ENCODE measurements around the gene USP9Y.

USP9Y gene

DNA sequence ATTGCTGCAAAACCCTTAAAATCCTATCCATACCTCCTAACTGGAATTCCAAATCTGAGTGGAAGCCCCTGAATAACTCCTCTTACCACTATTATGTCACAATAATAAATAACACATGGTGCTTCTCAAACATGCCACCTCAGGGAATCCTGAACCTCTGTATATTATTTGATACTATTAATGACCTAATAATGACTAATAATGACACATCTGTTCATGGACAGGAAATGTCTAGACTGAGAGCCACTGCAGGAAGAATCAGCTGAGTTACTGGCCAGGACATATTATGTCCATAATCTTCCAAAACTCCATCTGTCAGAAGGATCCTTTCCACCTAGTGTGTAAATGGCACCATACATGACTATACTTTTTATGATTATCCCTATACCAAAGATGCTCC lies 195.9 kb downstream of the USP9Y start:
- Histone ChIP-seq H3K36me3 (ENCODE audit: control insufficient read depth in 1 of 2, insufficient read depth in 2 of 2, low read length in 2 of 2) (no peaks in the 10 kb centered on the region), H3K4me1 (ENCODE audit: control insufficient read depth in 1 of 2, insufficient read depth in 2 of 2, low read length in 2 of 2) (no peaks in the 10 kb centered on the region), H3K9me3 (ENCODE audit: control insufficient read depth in 1 of 2, low read length in 2 of 2) (no peaks in the 10 kb centered on the region), H3K4me3 (ENCODE audit: low read depth in 1 of 2, low read length in 2 of 2) (no peak overlapping the region), H3K27ac (ENCODE audit: low read length) (no peak overlapping the region), H3K27me3 (ENCODE audit: low read depth, low read length) (no peaks in the 10 kb centered on the region)

DNA sequence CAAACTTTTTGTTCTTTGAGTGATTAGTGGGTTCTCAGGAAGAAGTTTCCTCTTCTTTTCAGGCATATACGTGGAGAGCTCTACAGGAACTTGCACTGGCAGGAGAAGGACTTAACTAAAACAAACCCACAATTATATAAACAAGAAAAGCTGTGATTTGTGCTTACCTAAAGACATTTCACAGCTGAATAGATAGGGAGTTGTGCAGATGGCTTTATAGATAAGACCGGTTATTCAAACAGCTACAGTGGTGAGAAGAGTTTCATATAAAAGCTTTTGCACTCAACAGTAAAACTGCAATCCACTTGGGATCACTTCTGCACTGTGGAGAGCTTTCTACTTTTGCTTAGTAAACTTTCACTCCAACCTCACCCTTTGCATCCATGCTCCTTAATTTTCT lies 197.6 kb downstream of the USP9Y start:
- Histone ChIP-seq H3K27me3 (ENCODE audit: low read depth, low read length) (no peaks in the 10 kb centered on the region), H3K4me1 (ENCODE audit: control insufficient read depth in 1 of 2, insufficient read depth in 2 of 2, low read length in 2 of 2) (no peaks in the 10 kb centered on the region), H3K4me3 (ENCODE audit: low read depth in 1 of 2, low read length in 2 of 2) (no peak overlapping the region), H3K9me3 (ENCODE audit: control insufficient read depth in 1 of 2, low read length in 2 of 2) (no peaks in the 10 kb centered on the region), H3K27ac (ENCODE audit: low read length) (no peak overlapping the region), H3K36me3 (ENCODE audit: control insufficient read depth in 1 of 2, insufficient read depth in 2 of 2, low read length in 2 of 2) (no peaks in the 10 kb centered on the region)

DNA sequence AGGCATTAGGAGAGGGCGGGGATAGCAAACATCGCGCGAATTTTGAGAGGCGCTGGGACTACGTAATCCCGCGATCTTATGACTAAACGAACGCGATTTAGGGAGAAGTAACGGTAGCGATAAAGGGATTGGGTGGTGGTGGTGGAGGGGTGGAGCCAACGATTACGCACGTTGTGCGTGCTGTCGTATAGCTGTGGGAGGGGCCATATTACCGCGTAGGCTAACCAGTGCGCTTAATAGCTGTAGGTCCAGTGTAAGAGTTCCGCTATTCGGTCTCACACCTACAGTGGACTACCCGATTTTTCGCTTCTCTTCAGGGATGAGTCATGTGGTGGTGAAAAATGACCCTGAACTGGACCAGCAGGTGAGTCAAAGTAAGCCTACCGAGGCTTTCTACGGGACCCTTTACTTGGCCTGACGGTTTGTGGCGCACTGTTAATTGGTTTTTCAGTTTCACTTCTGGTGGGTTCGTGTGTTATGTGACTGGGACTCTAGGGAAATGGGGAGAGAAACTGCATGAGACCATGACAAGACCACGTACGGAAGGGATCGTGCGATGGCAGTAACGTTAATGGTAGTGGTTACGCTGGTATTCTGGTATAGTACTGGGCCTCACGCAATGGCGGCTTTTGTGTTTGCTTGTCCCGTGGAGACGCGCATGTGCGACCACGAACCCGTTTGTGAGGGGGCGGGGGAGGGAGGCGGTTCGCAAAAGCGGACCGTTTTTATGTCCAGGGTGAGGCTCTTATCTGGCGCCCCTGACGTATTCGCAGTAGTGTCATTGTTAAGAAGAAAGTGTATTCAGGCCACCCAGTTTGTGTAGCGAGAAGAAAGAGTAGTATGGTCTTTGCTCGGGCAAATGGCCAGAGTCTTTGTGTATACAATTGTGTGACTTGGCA lies 203.8 kb downstream of the USP9Y start, which contains the start of gene DDX3Y:
DDX3Y (plus strand) TSS at position 251 of the 899 bp plus-strand sequence; CDS start at position 320, 69 bp downstream.
- H3K4me3 ChIP-seq (ENCODE audit: low read depth in 1 of 2, low read length in 2 of 2): peak within 1 kb of the TSS; percentile 73 to 96

GRCh38 chrY:12905517-12905872 lies 204.5 kb downstream of the USP9Y start:
- Histone ChIP-seq H3K4me3 (ENCODE audit: low read depth in 1 of 2, low read length in 2 of 2) (peak overlapping the region; percentile 73 to 96), H3K36me3 (ENCODE audit: control insufficient read depth in 1 of 2, insufficient read depth in 2 of 2, low read length in 2 of 2) (no peaks in the 10 kb centered on the region), H3K9me3 (ENCODE audit: control insufficient read depth in 1 of 2, low read length in 2 of 2) (no peaks in the 10 kb centered on the region), H3K27ac (ENCODE audit: low read length) (peak overlapping the region; percentile 100), H3K27me3 (ENCODE audit: low read depth, low read length) (no peaks in the 10 kb centered on the region), H3K4me1 (ENCODE audit: control insufficient read depth in 1 of 2, insufficient read depth in 2 of 2, low read length in 2 of 2) (peaks cover 0 to 15% of the 10 kb centered on the region in 2 donors)

More for the DNA sequence above, 203.8 kb downstream of the USP9Y start, which contains the start of gene DDX3Y:
- Histone ChIP-seq H3K4me1 (ENCODE audit: control insufficient read depth in 1 of 2, insufficient read depth in 2 of 2, low read length in 2 of 2) (peaks cover 0 to 15% of the 10 kb centered on the region in 2 donors), H3K27me3 (ENCODE audit: low read depth, low read length) (no peaks in the 10 kb centered on the region), H3K9me3 (ENCODE audit: control insufficient read depth in 1 of 2, low read length in 2 of 2) (no peaks in the 10 kb centered on the region), H3K27ac (ENCODE audit: low read length) (peak within 1 kb of the TSS; percentile 100), H3K36me3 (ENCODE audit: control insufficient read depth in 1 of 2, insufficient read depth in 2 of 2, low read length in 2 of 2) (no peaks in the 10 kb centered on the region)

- no peaks in the 10 kb centered on the region for H3K36me3 ChIP-seq (ENCODE audit: control insufficient read depth in 1 of 2, insufficient read depth in 2 of 2, low read length in 2 of 2)
- no peaks in the 10 kb centered on the region for H3K9me3 ChIP-seq (ENCODE audit: control insufficient read depth in 1 of 2, low read length in 2 of 2)
- no peaks in the 10 kb centered on the region for H3K27me3 ChIP-seq (ENCODE audit: low read depth, low read length)
- peak overlapping the region; percentile 100 for H3K27ac ChIP-seq (ENCODE audit: low read length)
- H3K4me3 ChIP-seq (ENCODE audit: low read depth in 1 of 2, low read length in 2 of 2): peak overlapping the region; percentile 73 to 96
- peaks cover 0 to 15% of the 10 kb centered on the region in 2 donors for H3K4me1 ChIP-seq (ENCODE audit: control insufficient read depth in 1 of 2, insufficient read depth in 2 of 2, low read length in 2 of 2)
These were observed 204.9 kb downstream of the USP9Y start for GRCh38 chrY:12905895-12906294.
